Activated T-helper 9 cell treated with anti-CD3 and anti-CD28 coated beads, Interleukin-2, amount 50 U/mL, for 16 hours (primary cell): ENCODE data around the gene TM4SF20.

Experiments used
- DNase-seq: peaks from one replicate; pipeline ENCODE4 v3.0.0-alpha.2; 2020; ENCODE audit warnings: low read depth

TM4SF20 gene

DNA sequence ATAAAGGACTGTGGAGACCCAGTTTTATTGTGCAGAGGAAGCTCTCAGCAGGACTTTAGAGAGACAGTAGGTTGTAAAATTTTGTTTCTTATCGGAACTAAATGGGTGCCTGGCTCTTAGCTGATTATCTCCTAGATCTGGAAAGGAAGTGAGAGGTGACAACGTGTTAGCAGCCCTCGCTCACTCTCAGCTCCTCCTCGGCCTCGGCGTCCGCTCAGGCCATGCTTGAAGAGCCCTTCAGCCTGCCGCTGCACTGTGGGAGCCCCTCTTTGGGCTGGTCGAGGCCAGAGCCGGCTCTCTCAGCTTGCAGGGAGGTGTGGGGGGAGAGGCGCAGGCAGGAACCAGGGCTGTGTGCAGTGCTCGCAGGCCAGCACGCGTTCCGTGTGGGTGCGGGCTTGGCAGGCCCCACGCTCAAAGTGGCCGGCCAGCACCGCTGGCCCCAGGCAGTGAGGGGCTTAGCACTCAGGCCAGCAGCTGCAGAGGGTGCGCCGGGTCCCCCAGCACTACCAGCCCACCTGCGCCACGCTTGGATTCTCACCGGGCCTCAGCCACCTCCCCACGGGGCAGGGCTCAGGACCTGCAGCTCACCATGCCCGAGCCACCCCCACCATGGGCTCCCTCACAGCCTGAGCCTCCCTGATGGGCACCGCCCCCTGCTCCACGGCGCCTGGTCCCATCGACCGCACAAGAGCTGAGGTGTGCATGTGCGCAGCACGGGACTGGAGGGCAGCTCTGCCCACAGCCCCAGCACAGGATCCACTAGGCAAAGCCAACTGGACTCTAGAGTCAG lies 58.6 kb downstream of the TM4SF20 start:
- DNase-seq = no peak

- DNase-seq = no peak
Observed at GRCh38 chr2:227317834-227318233, 61.3 kb downstream of the TM4SF20 start.

- DNase-seq = no peak
Observed at GRCh38 chr2:227313310-227313709, 65.8 kb downstream of the TM4SF20 start.

- DNase-seq = no peak
Observed at GRCh38 chr2:227312579-227312978, 66.5 kb downstream of the TM4SF20 start.
